Suprapubic skin (tissue), 4 donors: ENCODE data around the gene MYH7B. TPM values are rescaled to one million over a fixed set of nuclear protein-coding genes. Genes with fewer than 3 reads are reported as not detected.

Experiments
- DNase-seq, 2 donors: peaks; one replicate each; pipeline ENCODE4 v3.0.0-alpha.2; 2019; ENCODE audit warnings: low spot score in 2 of 2
- H3K27ac ChIP-seq: fragments of 200-600 bp; sonication (generic); one replicate; pipeline ENCODE4 v1.5.1; 2019
- H3K27me3 ChIP-seq: fragments of 200-600 bp; sonication (generic); one replicate; pipeline ENCODE4 v1.5.1; 2019
- H3K36me3 ChIP-seq: fragments of 200-600 bp; sonication (generic); one replicate; pipeline ENCODE4 v1.5.1; 2019
- H3K4me1 ChIP-seq: fragments of 200-600 bp; sonication (generic); one replicate; pipeline ENCODE4 v1.5.1; 2019
- H3K4me3 ChIP-seq: fragments of 200-600 bp; sonication (generic); one replicate; pipeline ENCODE4 v1.5.1; 2019; ENCODE audit warnings: mild to moderate bottlenecking
- H3K9me3 ChIP-seq: fragments of 200-600 bp; sonication (generic); one replicate; pipeline ENCODE4 v1.5.1; 2019
- CTCF ChIP-seq, 2 donors: fragments of 200-600 bp in 1 of 2; fragments of 450-650 bp in 1 of 2; sonication (generic) in 1 of 2; IDR thresholded peaks; one replicate each; pipeline ENCODE4 v1.5.1; 2016 to 2019; ENCODE audit warnings: antibody characterized with exemption in 2 of 2, mild to moderate bottlenecking in 1 of 2, moderate library complexity in 1 of 2
- EP300 ChIP-seq: sonication (generic); formaldehyde crosslinking; IDR thresholded peaks from one replicate; pipeline ENCODE4 v1.6.1; 2017; ENCODE audit warnings: antibody characterized with exemption
- POLR2A ChIP-seq, 2 donors: fragments of 450-650 bp; IDR thresholded peaks; one replicate each; pipeline ENCODE4 v1.6.1; 2017; ENCODE audit warnings: antibody characterized with exemption in 2 of 2, mild to moderate bottlenecking in 2 of 2, moderate library complexity in 2 of 2
- POLR2AphosphoS5 ChIP-seq, 3 donors: sonication (generic); formaldehyde crosslinking; IDR thresholded peaks; one replicate each; pipeline ENCODE4 v1.6.1; 2017; ENCODE audit warnings: antibody characterized with exemption in 3 of 3
- WGBS: methylation state at CpG from one replicate; pipeline ENCODE4 v1.1.5; 2018; 5-methylcytosine and 5-hydroxymethylcytosine counted together
- total RNA-seq, 4 donors: library from RNA; depleted of rRNA; stranded (reverse); fragments of >200 nt; gene quantifications; one replicate each; pipeline ENCODE4 v1.1.0, GENCODE V29; 2016

Gene MYH7B
- total RNA-seq, 4 donors from 2014 or later: 0.18 to 0.97 (median 0.30) TPM; not detected in 1

- Histone ChIP-seq H3K27ac (no peak overlapping the region), H3K36me3 (peaks cover 100% of the 10 kb centered on the region), H3K4me1 (peaks cover 7% of the 10 kb centered on the region), H3K4me3 (no peak overlapping the region), H3K9me3 (no peaks in the 10 kb centered on the region), H3K27me3 (no peaks in the 10 kb centered on the region)
- DNase-seq: peak in 1 of 2 donors; percentile 52
- TF ChIP-seq POLR2A (IDR thresholded peaks at IDR 0.05) (no peak), CTCF (IDR thresholded peaks at IDR 0.05) (no peak), POLR2AphosphoS5 (IDR thresholded peaks at IDR 0.05) (no peak), EP300 (no peak)
- WGBS: 90% methylated on average over 14 of the region's 18 CpGs
Measured at GRCh38 chr20:35004051-35004725, 48.5 kb downstream of the MYH7B start.

- Histone ChIP-seq H3K27ac (no peak overlapping the region), H3K27me3 (no peaks in the 10 kb centered on the region), H3K9me3 (no peaks in the 10 kb centered on the region), H3K4me3 (no peak overlapping the region), H3K4me1 (peaks cover 12% of the 10 kb centered on the region), H3K36me3 (peaks cover 100% of the 10 kb centered on the region)
- TF ChIP-seq POLR2A (IDR thresholded peaks at IDR 0.05) (no peak), EP300 (no peak), CTCF (IDR thresholded peaks at IDR 0.05) (no peak), POLR2AphosphoS5 (IDR thresholded peaks at IDR 0.05) (no peak)
- WGBS: 93% methylated on average over 16 of the region's 20 CpGs
- peak in 1 of 2 donors; percentile 21 for DNase-seq
Measured at GRCh38 chr20:35004749-35005462, 49.2 kb downstream of the MYH7B start.

Other genes starting within 250 kb of the MYH7B start
- gene NCOA6, start 130.2 kb upstream of the MYH7B start, total RNA-seq: 10 to 100 TPM; 27.7 to 48.4 (median 40.5) TPM
- 10 to 100 TPM in 3 of 4 donors, 1 to 10 TPM in 1; 4.3 to 13.1 (median 11.1) TPM for gene GGT7, start 83.0 kb upstream of the MYH7B start, total RNA-seq
- gene ACSS2, start 79.3 kb upstream of the MYH7B start, total RNA-seq: 100 to 1,000 TPM in 1 of 4 donors, 10 to 100 TPM in 3; 58.9 to 114 (median 85.3) TPM
- 10 to 100 TPM; 56.5 to 86.7 (median 75.2) TPM for gene GSS, start 62 bp upstream of the MYH7B start, total RNA-seq
- 10 to 100 TPM; 48.4 to 87.3 (median 57.8) TPM for gene TRPC4AP, start 136.9 kb downstream of the MYH7B start, total RNA-seq
- 10 to 100 TPM; 11.8 to 18.0 (median 13.2) TPM for gene EDEM2, start 191.5 kb downstream of the MYH7B start, total RNA-seq
- 10 to 100 TPM; 16.4 to 26.6 (median 23.4) TPM for gene PROCR, start 216.2 kb downstream of the MYH7B start, total RNA-seq